ENCODE results near the gene PDZD7. TPM values are rescaled to one million over a fixed set of nuclear protein-coding genes. Genes with fewer than 3 reads are reported as not detected.

PDZD7 gene
- total and polyA plus RNA-seq, 9 of the 15 experiments (the other 6 are each of a cell fraction or from before 2014, with no cell fraction given), result 0.04 to 0.24 (median 0.08) TPM; not detected in 3

GRCh38 chr10:100997360-100998182 lies 33.4 kb downstream of the PDZD7 start (continued):
- TF ChIP-seq SREBF2 (CRISPR knock-in tag; IDR thresholded peaks at IDR 0.05) (no peak), ADNP (tag; IDR thresholded peaks at IDR 0.05) (no peak), ZNF511 (CRISPR knock-in tag; IDR thresholded peaks at IDR 0.05) (no peak), TEAD1 (CRISPR knock-in tag; IDR thresholded peaks at IDR 0.05) (peak in 1 of 2 experiments; percentile 30; a peak in 1 of 4 replicates), ZNF316 (IDR thresholded peaks at IDR 0.05) (no peak), ZBTB2 (IDR thresholded peaks at IDR 0.05) (peak; percentile 32; the same call in 1 of the 2 replicates), LARP7 (IDR thresholded peaks at IDR 0.05) (no peak), ZNF583 (CRISPR knock-in tag; IDR thresholded peaks at IDR 0.05) (no peak), HNRNPUL1 (IDR thresholded peaks at IDR 0.05; ENCODE audit: low read length) (no peak), ZC3H11A (IDR thresholded peaks at IDR 0.05; ENCODE audit: low read depth, low read length) (no peak), CHCHD3 (CRISPR knock-in tag; IDR thresholded peaks at IDR 0.05) (no peak), U2AF2 (optimal IDR thresholded peaks at IDR 0.05; ENCODE audit: low read depth, low read length) (no peak), RUNX1 (IDR thresholded peaks at IDR 0.05; ENCODE audit: low read depth) (no peak), ZNF121 (CRISPR knock-in tag; conservative IDR thresholded peaks at IDR 0.05) (no peak), SMARCB1 (IDR thresholded peaks at IDR 0.05; ENCODE audit: insufficient read length, low read depth) (no peak), ETS2 (tag; IDR thresholded peaks at IDR 0.05; ENCODE audit: borderline replicate concordance, poor library complexity, severe bottlenecking) (no peak), SMAD3 (CRISPR knock-in tag; conservative IDR thresholded peaks at IDR 0.05) (no peak), FIP1L1 (IDR thresholded peaks at IDR 0.05; ENCODE audit: low read depth, low read length, poor library complexity, severe bottlenecking) (peak; percentile 79), FOXK2 (conservative IDR thresholded peaks at IDR 0.05 in 1 of 2, IDR thresholded peaks at IDR 0.05 in 1 of 2; ENCODE audit: low read depth in 2 of 2) (0 out of 4 replicates have a peak, but pooled peaks of 1 of the 2 experiments have one; percentile 35), EP300 (IDR thresholded peaks at IDR 0.05; ENCODE audit: low read length) (no peak), NCOR1 (IDR thresholded peaks at IDR 0.05) (no peak), CBFA2T2 (conservative IDR thresholded peaks at IDR 0.05) (no peak)
- TF ChIP-seq, protein P1, sequence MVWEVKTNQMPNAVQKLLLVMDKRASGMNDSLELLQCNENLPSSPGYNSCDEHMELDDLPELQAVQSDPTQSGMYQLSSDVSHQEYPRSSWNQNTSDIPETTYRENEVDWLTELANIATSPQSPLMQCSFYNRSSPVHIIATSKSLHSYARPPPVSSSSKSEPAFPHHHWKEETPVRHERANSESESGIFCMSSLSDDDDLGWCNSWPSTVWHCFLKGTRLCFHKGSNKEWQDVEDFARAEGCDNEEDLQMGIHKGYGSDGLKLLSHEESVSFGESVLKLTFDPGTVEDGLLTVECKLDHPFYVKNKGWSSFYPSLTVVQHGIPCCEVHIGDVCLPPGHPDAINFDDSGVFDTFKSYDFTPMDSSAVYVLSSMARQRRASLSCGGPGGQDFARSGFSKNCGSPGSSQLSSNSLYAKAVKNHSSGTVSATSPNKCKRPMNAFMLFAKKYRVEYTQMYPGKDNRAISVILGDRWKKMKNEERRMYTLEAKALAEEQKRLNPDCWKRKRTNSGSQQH (CRISPR knock-in tag; IDR thresholded peaks at IDR 0.05), result no peak
